NT2/D1 (cell line): ENCODE measurements around the gene ZNF516.

Experiments
- DNase-seq: peaks from one replicate; pipeline ENCODE4 v3.0.0-alpha.2; 2011; ENCODE audit warnings: low read depth, low spot score
- H3K27me3 ChIP-seq: 2 replicates; pipeline ENCODE4 v1.6.0; 2011; ENCODE audit warnings: mild to moderate bottlenecking; ENCODE audit not compliant: insufficient read length, insufficient read depth
- H3K36me3 ChIP-seq: 2 replicates; pipeline ENCODE4 v1.6.1; 2011; ENCODE audit warnings: mild to moderate bottlenecking, low read length, mixed read lengths; ENCODE audit not compliant: insufficient read depth, insufficient read length
- H3K4me1 ChIP-seq: 2 replicates; pipeline ENCODE4 v1.5.1; 2011; ENCODE audit not compliant: insufficient read depth, insufficient read length
- H3K4me3 ChIP-seq: 2 replicates; pipeline ENCODE4 v1.5.1; 2011; ENCODE audit warnings: low read depth; ENCODE audit not compliant: insufficient read length
- H3K9ac ChIP-seq: 2 replicates; pipeline ENCODE4 v1.6.0; 2011; ENCODE audit warnings: low read depth; ENCODE audit not compliant: insufficient read length
- H3K9me3 ChIP-seq: 2 replicates; pipeline ENCODE4 v1.5.1; 2011; ENCODE audit warnings: mild to moderate bottlenecking, low read length; ENCODE audit not compliant: insufficient read depth
- SUZ12 ChIP-seq: IDR thresholded peaks from 2 replicates; pipeline ENCODE4 v1.6.1; 2011; ENCODE audit not compliant: insufficient read length, insufficient read depth; ENCODE audit errors: extremely low read depth
- YY1 ChIP-seq: IDR thresholded peaks from 2 replicates; pipeline ENCODE4 v1.6.1; 2011; ENCODE audit not compliant: insufficient read length, insufficient read depth
- ZNF274 ChIP-seq: IDR thresholded peaks from 2 replicates; pipeline ENCODE4 v1.6.1; 2011; ENCODE audit warnings: mild to moderate bottlenecking, low read depth, low read length

Gene ZNF516

GRCh38 chr18:76456018-76456750 is 38.9 kb downstream of the ZNF516 start:
- Histone ChIP-seq H3K4me1 (peaks cover 2% of the 10 kb centered on the region), H3K9ac (no peak overlapping the region), H3K4me3 (no peak overlapping the region), H3K9me3 (no peaks in the 10 kb centered on the region), H3K36me3 (peaks cover 14% of the 10 kb centered on the region), H3K27me3 (no peaks in the 10 kb centered on the region)
- TF ChIP-seq YY1 (no peak), SUZ12 (no peak), ZNF274 (no peak)
- no peak for DNase-seq

DNA sequence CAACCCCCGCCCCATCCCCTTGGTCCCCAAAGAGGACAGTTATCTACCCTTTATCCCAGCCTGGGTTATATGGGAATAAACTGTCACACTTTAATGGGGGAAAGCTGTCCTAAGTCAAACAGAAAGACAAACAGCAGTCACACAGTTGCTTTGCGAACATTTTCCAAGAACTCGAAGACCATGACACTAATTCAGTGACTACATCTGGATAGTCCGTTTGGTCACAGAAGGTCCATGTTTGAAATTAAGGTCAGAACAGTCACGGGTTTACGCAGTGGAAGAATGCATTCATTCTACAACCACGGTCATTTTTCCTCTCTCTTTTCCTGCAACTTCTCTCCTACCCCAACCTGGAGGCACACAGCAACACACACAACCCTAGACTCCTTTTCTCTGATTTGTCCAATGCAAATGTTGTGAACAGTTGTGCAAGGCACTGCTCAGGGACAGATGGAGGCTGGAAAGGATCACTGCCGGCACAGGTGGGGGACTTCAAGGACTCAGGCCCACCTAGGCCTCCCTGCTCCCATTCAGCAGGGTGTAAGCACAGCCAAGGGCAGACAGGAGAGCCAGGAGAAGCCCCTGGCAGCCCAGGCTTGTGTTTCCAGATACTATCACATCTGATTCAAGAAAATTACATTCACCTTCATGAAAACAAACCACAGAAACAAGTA is 39.9 kb downstream of the ZNF516 start:
- no peak for DNase-seq
- TF ChIP-seq SUZ12, result no peak
- H3K9ac ChIP-seq, result no peak overlapping the region
- H3K4me1 ChIP-seq, result peaks cover 2% of the 10 kb centered on the region
- H3K9me3 ChIP-seq, result no peaks in the 10 kb centered on the region
- H3K4me3 ChIP-seq, result no peak overlapping the region
- peaks cover 14% of the 10 kb centered on the region for H3K36me3 ChIP-seq
- H3K27me3 ChIP-seq, result no peaks in the 10 kb centered on the region

- Histone ChIP-seq H3K27me3 (no peaks in the 10 kb centered on the region), H3K9ac (no peak overlapping the region), H3K9me3 (no peaks in the 10 kb centered on the region), H3K36me3 (peaks cover 11% of the 10 kb centered on the region), H3K4me1 (peaks cover 2% of the 10 kb centered on the region), H3K4me3 (no peak overlapping the region)
- no peak for DNase-seq
- TF ChIP-seq YY1 (no peak), ZNF274 (no peak), SUZ12 (no peak)
Observed at GRCh38 chr18:76454418-76454817, 40.6 kb downstream of the ZNF516 start.

GRCh38 chr18:76453932-76454331 is 41.1 kb downstream of the ZNF516 start:
- DNase-seq, result no peak
- no peak overlapping the region for H3K4me3 ChIP-seq
- TF ChIP-seq YY1 (no peak), SUZ12 (no peak), ZNF274 (no peak)
- peaks cover 7% of the 10 kb centered on the region for H3K36me3 ChIP-seq
- H3K4me1 ChIP-seq, result peaks cover 2% of the 10 kb centered on the region
- H3K9me3 ChIP-seq, result no peaks in the 10 kb centered on the region
- no peaks in the 10 kb centered on the region for H3K27me3 ChIP-seq
- H3K9ac ChIP-seq, result no peak overlapping the region

GRCh38 chr18:76453057-76453561 is 41.9 kb downstream of the ZNF516 start:
- no peak for DNase-seq
- Histone ChIP-seq H3K27me3 (no peaks in the 10 kb centered on the region), H3K9ac (no peak overlapping the region)

DNA sequence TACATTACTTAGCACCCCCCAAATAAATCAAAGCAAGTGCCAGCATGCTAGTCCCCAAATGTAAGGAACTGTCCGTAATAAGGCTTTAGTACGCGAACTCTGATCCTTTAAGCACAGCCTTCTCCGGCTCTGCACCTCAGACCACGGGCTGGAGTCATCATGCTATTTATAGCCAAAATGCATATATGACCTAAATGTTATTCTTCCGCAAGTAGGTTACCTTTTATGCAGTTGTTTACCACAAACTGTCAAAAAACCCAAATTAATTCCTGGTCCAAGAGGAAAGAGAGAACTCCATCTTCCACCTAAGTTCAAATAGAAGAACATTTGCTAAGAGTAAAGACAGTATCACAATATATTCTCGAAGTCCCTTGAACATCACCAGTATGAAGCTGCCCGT is 42.7 kb downstream of the ZNF516 start:
- H3K27me3 ChIP-seq, result no peaks in the 10 kb centered on the region
- no peaks in the 10 kb centered on the region for H3K9me3 ChIP-seq
- DNase-seq, result no peak
- no peak overlapping the region for H3K4me3 ChIP-seq
- no peak overlapping the region for H3K9ac ChIP-seq
- H3K36me3 ChIP-seq, result no peaks in the 10 kb centered on the region
- no peak for TF ChIP-seq YY1
- no peak for TF ChIP-seq SUZ12
- TF ChIP-seq ZNF274, result no peak
- peaks cover 4% of the 10 kb centered on the region for H3K4me1 ChIP-seq

More at GRCh38 chr18:76453057-76453561, 41.9 kb downstream of the ZNF516 start:
- Histone ChIP-seq H3K4me3 (no peak overlapping the region), H3K4me1 (peaks cover 4% of the 10 kb centered on the region), H3K36me3 (no peaks in the 10 kb centered on the region), H3K9me3 (no peaks in the 10 kb centered on the region)
- no peak for TF ChIP-seq YY1
- no peak for TF ChIP-seq SUZ12
- TF ChIP-seq ZNF274, result no peak
